Measurements from ENCODE around the gene SPRR5. TPM values are rescaled to one million over a fixed set of nuclear protein-coding genes. Genes with fewer than 3 reads are reported as not detected.

SPRR5 gene
- total and polyA plus RNA-seq, 2 of the 8 experiments (the other 6 are each of a cell fraction or from before 2014, with no cell fraction given) = not detected

- Histone ChIP-seq H3K4me2 (ENCODE audit: insufficient read depth in 1 of 2, low read depth in 2 of 2, low read length in 2 of 2) (no peak overlapping the region), H3K14ac (ENCODE audit: insufficient read length) (no peak overlapping the region), H3K79me1 (ENCODE audit: low read depth, low read length) (no peaks in the 10 kb centered on the region), H4K20me1 (replicated peaks in 1 of 2; ENCODE audit: control insufficient read depth in 1 of 2, insufficient read depth in 2 of 2, low read length in 2 of 2) (no peaks in the 10 kb centered on the region), H4K8ac (ENCODE audit: extremely low read depth, insufficient read depth, low read length) (no peak overlapping the region), H3K27me3 (replicated peaks in 1 of 4; ENCODE audit: control insufficient read depth in 3 of 4, extremely low read depth in 1 of 4, insufficient read depth in 3 of 4, low read length in 3 of 4) (no peaks in the 10 kb centered on the region), H3K4me3 (ENCODE audit: extremely low read depth in 1 of 4, insufficient read depth in 2 of 4, low read depth in 3 of 4, low read length in 4 of 4) (no peak overlapping the region), H3K18ac (ENCODE audit: extremely low read depth, low read length) (no peak overlapping the region), H2AFZ (ENCODE audit: low read length) (no peak overlapping the region), H4K5ac (ENCODE audit: insufficient read length, low read depth, low read length) (no peak overlapping the region), H3K79me2 (ENCODE audit: control insufficient read depth in 1 of 2, insufficient read depth in 2 of 2, low read length in 2 of 2) (no peaks in the 10 kb centered on the region), H3K9me3 (ENCODE audit: insufficient read depth in 2 of 2, low read depth in 1 of 2, low read length in 1 of 2) (no peaks in the 10 kb centered on the region), H3K4me1 (replicated peaks in 1 of 4; ENCODE audit: control insufficient read depth in 3 of 4, insufficient read depth in 4 of 4, low read length in 3 of 4) (no peaks in the 10 kb centered on the region), H2AK5ac (ENCODE audit: low read depth, low read length) (no peak overlapping the region), H4K91ac (replicated peaks; ENCODE audit: insufficient read length, low read length) (no peak overlapping the region), H3K36me3 (ENCODE audit: control insufficient read depth in 2 of 4, insufficient read depth in 4 of 4, low read length in 3 of 4) (no peaks in the 10 kb centered on the region), H3K23ac (ENCODE audit: insufficient read length) (no peak overlapping the region), H3K56ac (replicated peaks; ENCODE audit: insufficient read length, low read depth, low read length) (no peak overlapping the region), H2BK5ac (ENCODE audit: low read depth, low read length) (no peak overlapping the region), H2BK120ac (replicated peaks; ENCODE audit: low read depth, low read length) (no peak overlapping the region), H3K4ac (replicated peaks; ENCODE audit: insufficient read length, low read depth, low read length) (no peak overlapping the region), H2BK12ac (ENCODE audit: low read depth, low read length) (no peak overlapping the region), H3K9ac (replicated peaks in 1 of 4; ENCODE audit: extremely low read depth in 1 of 4, low read depth in 3 of 4, low read length in 3 of 4) (no peak overlapping the region), H3K27ac (ENCODE audit: low read depth, low read length) (no peak overlapping the region), H2BK15ac (ENCODE audit: low read length) (no peak overlapping the region), H2BK20ac (ENCODE audit: low read length) (no peak overlapping the region), H3K23me2 (ENCODE audit: low read depth, low read length) (no peaks in the 10 kb centered on the region; the same call in 1 of the 2 replicates)
- POLR2A ChIA-PET (ENCODE audit: partially characterized antibody) = no interaction called here
- WGBS, 2 experiments (ENCODE audit: extremely low coverage in 1 of 2, insufficient coverage in 1 of 2, insufficient read length in 1 of 2, insufficient replicate concordance in 2 of 2, low coverage in 1 of 2, low lambda C conversion rate in 2 of 2, missing lambda C conversion rate in 1 of 2) = 94% methylated on average over 3 of the region's 3 CpGs; no CpG with 5 or more reads in 1 of the 2 experiments
- CTCF ChIA-PET (ENCODE audit: partially characterized antibody) = interaction anchor here (1.0 to 7.9 kb wide), 4 partner anchors 10 to 232 kb away, joined by 3 to 114 read pairs (median 4); no protein-coding TSS in a partner anchor
- DNase-seq (ENCODE audit: low read depth in 1 of 2, low spot score in 2 of 2) = no peak
- FAIRE-seq = no peak
- TF ChIP-seq TAF7 (optimal IDR thresholded peaks at IDR 0.05; ENCODE audit: borderline replicate concordance, low read depth, low read length) (no peak), POLR2AphosphoS5 (IDR thresholded peaks at IDR 0.05; ENCODE audit: low read depth, low read length) (no peak), BCL11A (IDR thresholded peaks at IDR 0.05; ENCODE audit: low read depth in 2 of 2, low read length in 2 of 2) (no peak), SRF (IDR thresholded peaks at IDR 0.05; ENCODE audit: low read depth, low read length) (no peak), USF2 (IDR thresholded peaks at IDR 0.05; ENCODE audit: low read length) (no peak), GTF2F1 (IDR thresholded peaks at IDR 0.05; ENCODE audit: borderline replicate concordance, low read depth, low read length) (no peak), BRCA1 (IDR thresholded peaks at IDR 0.05; ENCODE audit: low read depth, low read length) (no peak), SP2 (IDR thresholded peaks at IDR 0.05; ENCODE audit: low read length) (no peak), FOSL1 (IDR thresholded peaks at IDR 0.05; ENCODE audit: insufficient read depth, low read depth, low read length) (no peak), CREB1 (IDR thresholded peaks at IDR 0.05) (no peak), NANOG (IDR thresholded peaks at IDR 0.05; ENCODE audit: insufficient read depth, low read depth, low read length, poor library complexity, severe bottlenecking) (no peak), CBX5 (IDR thresholded peaks at IDR 0.05; ENCODE audit: low read depth, low read length) (no peak)
These were observed 12.3 kb downstream of the SPRR5 start for GRCh38 chr1:152959273-152959672.

Data from H1 (cell line).